Measurements from ENCODE around the gene UBTD1.

UBTD1 gene

GRCh38 chr10:97532935-97533671 is 34.4 kb downstream of the UBTD1 start:
- no peak overlapping the region for H4K91ac ChIP-seq (ENCODE audit: low read depth, low read length)
- peaks cover 0 to 2% of the 10 kb centered on the region in 2 experiments for H3K36me3 ChIP-seq (ENCODE audit: control insufficient read depth in 1 of 2, insufficient read depth in 2 of 2, low read length in 2 of 2)
- H3K79me1 ChIP-seq (ENCODE audit: low read length), result peaks cover 2% of the 10 kb centered on the region
- H3K4me2 ChIP-seq (ENCODE audit: low read length), result no peak overlapping the region
- H3K27me3 ChIP-seq (ENCODE audit: insufficient read depth, low read length), result no peaks in the 10 kb centered on the region
- H3K9me3 ChIP-seq (ENCODE audit: insufficient read depth, low read depth, low read length), result peaks cover 1% of the 10 kb centered on the region
- H3K14ac ChIP-seq (ENCODE audit: low read length), result no peak overlapping the region
- H4K12ac ChIP-seq (ENCODE audit: low read depth, low read length), result no peak overlapping the region
- no peak overlapping the region for H2BK5ac ChIP-seq (ENCODE audit: low read depth, low read length, poor library complexity)
- no peak overlapping the region for H3K23ac ChIP-seq (ENCODE audit: low read length)
- no peak overlapping the region for H3K4ac ChIP-seq (ENCODE audit: low read depth, low read length)
- no peak overlapping the region for H3K9ac ChIP-seq (ENCODE audit: low read length)
- DNase-seq, result peak in 1 of 2 donors; percentile 43
- H2BK120ac ChIP-seq (ENCODE audit: insufficient read depth, low read length, poor library complexity), result no peak overlapping the region
- peaks cover 7 to 17% of the 10 kb centered on the region in 2 experiments for H3K4me1 ChIP-seq (ENCODE audit: control insufficient read depth in 1 of 2, insufficient read depth in 2 of 2, low read length in 2 of 2)
- no peak overlapping the region for H3K27ac ChIP-seq (ENCODE audit: low read depth, low read length)
- no peak overlapping the region for H2AK5ac ChIP-seq (ENCODE audit: low read length)
- peak overlapping the region; percentile 7 for H3K18ac ChIP-seq (ENCODE audit: low read length)
- whole genome bisulfite sequencing (ENCODE audit: extremely low coverage, insufficient coverage, insufficient read length), result no CpG with 5 or more reads among the region's 12 CpGs
- no peak overlapping the region for H2BK12ac ChIP-seq (ENCODE audit: low read length)
- H3K4me3 ChIP-seq (ENCODE audit: low read depth, low read length), result no peak overlapping the region
- no peak overlapping the region for H4K8ac ChIP-seq (ENCODE audit: low read depth, low read length)
- no peak overlapping the region for H2AFZ ChIP-seq (ENCODE audit: insufficient read depth, low read length, poor library complexity)
- no peaks in the 10 kb centered on the region for H3K79me2 ChIP-seq (ENCODE audit: control insufficient read depth, insufficient read depth, low read length, poor library complexity)

- Histone ChIP-seq H2AFZ (ENCODE audit: insufficient read depth, low read length, poor library complexity) (no peak overlapping the region), H2BK5ac (ENCODE audit: low read depth, low read length, poor library complexity) (no peak overlapping the region), H2BK120ac (ENCODE audit: insufficient read depth, low read length, poor library complexity) (no peak overlapping the region), H3K23ac (ENCODE audit: low read length) (no peak overlapping the region), H3K4ac (ENCODE audit: low read depth, low read length) (no peak overlapping the region), H3K4me1 (ENCODE audit: control insufficient read depth in 1 of 2, insufficient read depth in 2 of 2, low read length in 2 of 2) (peaks cover 11 to 23% of the 10 kb centered on the region in 2 experiments), H3K9me3 (ENCODE audit: insufficient read depth, low read depth, low read length) (peaks cover 1% of the 10 kb centered on the region), H3K79me2 (ENCODE audit: control insufficient read depth, insufficient read depth, low read length, poor library complexity) (no peaks in the 10 kb centered on the region), H3K27ac (ENCODE audit: low read depth, low read length) (no peak overlapping the region), H3K9ac (ENCODE audit: low read length) (no peak overlapping the region), H3K4me3 (ENCODE audit: low read depth, low read length) (no peak overlapping the region), H4K91ac (ENCODE audit: low read depth, low read length) (no peak overlapping the region), H3K14ac (ENCODE audit: low read length) (no peak overlapping the region), H2BK12ac (ENCODE audit: low read length) (peak overlapping the region; percentile 26), H4K12ac (ENCODE audit: low read depth, low read length) (no peak overlapping the region), H3K36me3 (ENCODE audit: control insufficient read depth in 1 of 2, insufficient read depth in 2 of 2, low read length in 2 of 2) (peaks cover 0 to 2% of the 10 kb centered on the region in 2 experiments), H2AK5ac (ENCODE audit: low read length) (no peak overlapping the region), H3K27me3 (ENCODE audit: insufficient read depth, low read length) (no peaks in the 10 kb centered on the region), H3K4me2 (ENCODE audit: low read length) (no peak overlapping the region), H3K18ac (ENCODE audit: low read length) (no peak overlapping the region), H4K8ac (ENCODE audit: low read depth, low read length) (no peak overlapping the region), H3K79me1 (ENCODE audit: low read length) (peaks cover 3% of the 10 kb centered on the region)
- peak; percentile 51 to 57 for DNase-seq
- WGBS (ENCODE audit: extremely low coverage, insufficient coverage, insufficient read length), result no CpG with 5 or more reads among the region's 6 CpGs
These were observed 35.2 kb downstream of the UBTD1 start for GRCh38 chr10:97533888-97534287.

GRCh38 chr10:97534746-97535367 is 36.1 kb downstream of the UBTD1 start:
- Histone ChIP-seq H4K12ac (ENCODE audit: low read depth, low read length) (no peak overlapping the region), H3K36me3 (ENCODE audit: control insufficient read depth in 1 of 2, insufficient read depth in 2 of 2, low read length in 2 of 2) (peaks cover 0 to 2% of the 10 kb centered on the region in 2 experiments), H3K27me3 (ENCODE audit: insufficient read depth, low read length) (no peaks in the 10 kb centered on the region), H3K79me1 (ENCODE audit: low read length) (peaks cover 7% of the 10 kb centered on the region), H3K9ac (ENCODE audit: low read length) (no peak overlapping the region), H2BK12ac (ENCODE audit: low read length) (no peak overlapping the region), H2BK5ac (ENCODE audit: low read depth, low read length, poor library complexity) (no peak overlapping the region), H2AK5ac (ENCODE audit: low read length) (no peak overlapping the region), H3K79me2 (ENCODE audit: control insufficient read depth, insufficient read depth, low read length, poor library complexity) (no peaks in the 10 kb centered on the region), H3K9me3 (ENCODE audit: insufficient read depth, low read depth, low read length) (no peaks in the 10 kb centered on the region), H3K23ac (ENCODE audit: low read length) (no peak overlapping the region), H2BK120ac (ENCODE audit: insufficient read depth, low read length, poor library complexity) (no peak overlapping the region), H4K91ac (ENCODE audit: low read depth, low read length) (no peak overlapping the region), H3K4ac (ENCODE audit: low read depth, low read length) (no peak overlapping the region), H3K14ac (ENCODE audit: low read length) (no peak overlapping the region), H3K4me3 (ENCODE audit: low read depth, low read length) (no peak overlapping the region), H3K4me2 (ENCODE audit: low read length) (no peak overlapping the region), H3K27ac (ENCODE audit: low read depth, low read length) (no peak overlapping the region), H4K8ac (ENCODE audit: low read depth, low read length) (no peak overlapping the region), H2AFZ (ENCODE audit: insufficient read depth, low read length, poor library complexity) (no peak overlapping the region), H3K4me1 (ENCODE audit: control insufficient read depth in 1 of 2, insufficient read depth in 2 of 2, low read length in 2 of 2) (peaks cover 17 to 29% of the 10 kb centered on the region in 2 experiments), H3K18ac (ENCODE audit: low read length) (no peak overlapping the region)
- peak in 1 of 2 donors; percentile 56 for DNase-seq
- WGBS (ENCODE audit: extremely low coverage, insufficient coverage, insufficient read length), result no CpG with 5 or more reads among the region's 6 CpGs

- H2BK120ac ChIP-seq (ENCODE audit: insufficient read depth, low read length, poor library complexity), result peak overlapping the region; percentile 2
- peak overlapping the region; percentile 1 for H2BK12ac ChIP-seq (ENCODE audit: low read length)
- peaks cover 2% of the 10 kb centered on the region for H3K79me2 ChIP-seq (ENCODE audit: control insufficient read depth, insufficient read depth, low read length, poor library complexity)
- no CpG with 5 or more reads among the region's 5 CpGs for WGBS (ENCODE audit: extremely low coverage, insufficient coverage, insufficient read length)
- peaks cover 30 to 33% of the 10 kb centered on the region in 2 experiments for H3K4me1 ChIP-seq (ENCODE audit: control insufficient read depth in 1 of 2, insufficient read depth in 2 of 2, low read length in 2 of 2)
- peak overlapping the region; percentile 16 for H3K14ac ChIP-seq (ENCODE audit: low read length)
- H2BK5ac ChIP-seq (ENCODE audit: low read depth, low read length, poor library complexity), result no peak overlapping the region
- no peak overlapping the region for H2AFZ ChIP-seq (ENCODE audit: insufficient read depth, low read length, poor library complexity)
- no peak overlapping the region for H3K4me2 ChIP-seq (ENCODE audit: low read length)
- no peak overlapping the region for H3K4me3 ChIP-seq (ENCODE audit: low read depth, low read length)
- no peak overlapping the region for H2AK5ac ChIP-seq (ENCODE audit: low read length)
- no peaks in the 10 kb centered on the region for H3K27me3 ChIP-seq (ENCODE audit: insufficient read depth, low read length)
- peak overlapping the region; percentile 52 for H3K4ac ChIP-seq (ENCODE audit: low read depth, low read length)
- peaks cover 0 to 2% of the 10 kb centered on the region in 2 experiments for H3K36me3 ChIP-seq (ENCODE audit: control insufficient read depth in 1 of 2, insufficient read depth in 2 of 2, low read length in 2 of 2)
- peak overlapping the region; percentile 8 for H4K91ac ChIP-seq (ENCODE audit: low read depth, low read length)
- H3K9ac ChIP-seq (ENCODE audit: low read length), result no peak overlapping the region
- peak overlapping the region; percentile 3 for H3K18ac ChIP-seq (ENCODE audit: low read length)
- no peak overlapping the region for H3K23ac ChIP-seq (ENCODE audit: low read length)
- no peak overlapping the region for H4K12ac ChIP-seq (ENCODE audit: low read depth, low read length)
- DNase-seq, result no peak
- H4K8ac ChIP-seq (ENCODE audit: low read depth, low read length), result no peak overlapping the region
- H3K27ac ChIP-seq (ENCODE audit: low read depth, low read length), result peak overlapping the region; percentile 37
- H3K79me1 ChIP-seq (ENCODE audit: low read length), result peaks cover 16% of the 10 kb centered on the region
- no peaks in the 10 kb centered on the region for H3K9me3 ChIP-seq (ENCODE audit: insufficient read depth, low read depth, low read length)
These were observed 38.6 kb downstream of the UBTD1 start for GRCh38 chr10:97537186-97537869.
